Activated CD8-positive, alpha-beta memory T cell treated with anti-CD3 and anti-CD28 coated beads, Interleukin-2, amount 10 ng/mL, durations not matched to agents 7 days and 5 days (primary cell): ENCODE data around the gene OPA3. TPM values are rescaled to one million over a fixed set of nuclear protein-coding genes. Genes with fewer than 3 reads are reported as not detected.
"Not testable (repeated sequence)": the region's sequence is repeated elsewhere in the genome, so short reads cannot be mapped to it uniquely, and the experiment has no call there.

Experiments
- ATAC-seq: fragments of 150-1000 bp; cut with Tn5 transposase; one replicate; pipeline ENCODE4 v1.10.0; 2021; ENCODE audit warnings: moderate library complexity
- CTCF ChIA-PET: fragments of 350-600 bp; sonication (Branson Sonifier 250); formaldehyde crosslinking; loops from one replicate; lab custom pipeline; 2021; ENCODE audit warnings: antibody characterized with exemption; lab: Charles Lee
- DNase-seq: peaks from one replicate; pipeline ENCODE4 v3.0.0-alpha.2; 2020
- H3K27ac Mint-ChIP-seq: one replicate; pipeline ENCODE4 v1.8.0; 2021; ENCODE audit warnings: mild to moderate bottlenecking, mixed read lengths
- H3K27me3 Mint-ChIP-seq: one replicate; pipeline ENCODE4 v1.8.0; 2021; ENCODE audit warnings: mixed read lengths
- H3K36me3 Mint-ChIP-seq: one replicate; pipeline ENCODE4 v1.8.0; 2021; ENCODE audit warnings: mild to moderate bottlenecking, mixed read lengths
- H3K4me1 Mint-ChIP-seq: one replicate; pipeline ENCODE4 v1.8.0; 2021; ENCODE audit warnings: mixed read lengths
- H3K4me3 Mint-ChIP-seq: one replicate; pipeline ENCODE4 v1.8.0; 2021; ENCODE audit warnings: mild to moderate bottlenecking, moderate library complexity, mixed read lengths
- H3K9me3 Mint-ChIP-seq: one replicate; pipeline ENCODE4 v1.8.0; 2022; ENCODE audit warnings: low read depth, mixed read lengths
- total RNA-seq, 2 experiments: library from RNA; stranded (reverse); gene quantifications; one replicate each; pipeline ENCODE4 v1.2.3, GENCODE V29; 2021

OPA3 gene
- total RNA-seq, 2 experiments from 2014 or later = 13.4 to 16.7 TPM

GRCh38 chr19:45523642-45524256, 60.9 kb downstream of the OPA3 start:
- H3K4me1 Mint-ChIP-seq = peaks cover 33% of the 10 kb centered on the region
- CTCF ChIA-PET = interaction anchor here (0.8 to 1.9 kb wide), 5 partner anchors 8 to 84 kb away, joined by 3 to 9 read pairs (median 4); no protein-coding TSS in a partner anchor
- H3K27ac Mint-ChIP-seq = peak overlapping the region; percentile 66
- H3K9me3 Mint-ChIP-seq = no peaks in the 10 kb centered on the region
- H3K27me3 Mint-ChIP-seq = no peaks in the 10 kb centered on the region
- ATAC-seq = peak; percentile 95
- H3K4me3 Mint-ChIP-seq = no peak overlapping the region
- DNase-seq = peak; percentile 81
- H3K36me3 Mint-ChIP-seq = peaks cover 41% of the 10 kb centered on the region

- no peak overlapping the region for H3K27ac Mint-ChIP-seq
- H3K4me1 Mint-ChIP-seq = peaks cover 29% of the 10 kb centered on the region
- CTCF ChIA-PET = interaction anchor here (1.0 to 1.2 kb wide), 3 partner anchors 36 to 92 kb away, joined by 3 to 9 read pairs (median 3); no protein-coding TSS in a partner anchor
- H3K4me3 Mint-ChIP-seq = no peak overlapping the region
- ATAC-seq (no peak), DNase-seq (no peak)
- H3K9me3 Mint-ChIP-seq = no peaks in the 10 kb centered on the region
- H3K36me3 Mint-ChIP-seq = peaks cover 43% of the 10 kb centered on the region
- H3K27me3 Mint-ChIP-seq = no peaks in the 10 kb centered on the region
These were observed 62.3 kb downstream of the OPA3 start for GRCh38 chr19:45522010-45522941.

- H3K9me3 Mint-ChIP-seq = no peaks in the 10 kb centered on the region
- H3K27ac Mint-ChIP-seq = peak overlapping the region; percentile 65
- no peaks in the 10 kb centered on the region for H3K27me3 Mint-ChIP-seq
- peaks cover 51% of the 10 kb centered on the region for H3K4me1 Mint-ChIP-seq
- no peak for DNase-seq
- no peak overlapping the region for H3K4me3 Mint-ChIP-seq
- no peak for ATAC-seq
- CTCF ChIA-PET = interaction anchor here (0.9 to 1.4 kb wide), 2 partner anchors 9 to 40 kb away, joined by 3 read pairs; no protein-coding TSS in a partner anchor
- peaks cover 25% of the 10 kb centered on the region for H3K36me3 Mint-ChIP-seq
These were observed 66.2 kb downstream of the OPA3 start for GRCh38 chr19:45518469-45518826.

- Mint-ChIP-seq H3K36me3 (peaks cover 25% of the 10 kb centered on the region), H3K9me3 (no peaks in the 10 kb centered on the region), H3K27ac (peak overlapping the region; percentile 50), H3K4me1 (peaks cover 52% of the 10 kb centered on the region), H3K4me3 (no peak overlapping the region), H3K27me3 (no peaks in the 10 kb centered on the region)
- ATAC-seq (no peak), DNase-seq (no peak)
- CTCF ChIA-PET = no interaction called here
These were observed 66.7 kb downstream of the OPA3 start for GRCh38 chr19:45517641-45518468.

- no peak for DNase-seq
- Mint-ChIP-seq H3K36me3 (peaks cover 26% of the 10 kb centered on the region), H3K27me3 (no peaks in the 10 kb centered on the region), H3K27ac (peak overlapping the region; percentile 50), H3K9me3 (no peaks in the 10 kb centered on the region), H3K4me1 (peaks cover 52% of the 10 kb centered on the region), H3K4me3 (no peak overlapping the region)
- CTCF ChIA-PET = interaction anchor here (0.6 to 2.9 kb wide), 2 partner anchors 26 to 78 kb away, joined by 3 to 9 read pairs; no protein-coding TSS in a partner anchor
- no peak for ATAC-seq
These were observed 67.4 kb downstream of the OPA3 start for GRCh38 chr19:45517238-45517637.

- Mint-ChIP-seq H3K36me3 (peaks cover 30% of the 10 kb centered on the region), H3K27ac (peak overlapping the region; percentile 90), H3K4me1 (peaks cover 59% of the 10 kb centered on the region), H3K9me3 (no peaks in the 10 kb centered on the region), H3K4me3 (no peak overlapping the region), H3K27me3 (no peaks in the 10 kb centered on the region)
- CTCF ChIA-PET = interaction anchor here (0.5 to 2.9 kb wide), 9 partner anchors 9 to 1315 kb away, joined by 3 to 15 read pairs (median 5); partner anchors contain the start of gene QPCTL
- DNase-seq = no peak
- ATAC-seq = no peak
These were observed 68.7 kb downstream of the OPA3 start for GRCh38 chr19:45515807-45516401.

GRCh38 chr19:45515081-45515624, 69.4 kb downstream of the OPA3 start:
- Mint-ChIP-seq H3K27me3 (no peaks in the 10 kb centered on the region), H3K9me3 (no peaks in the 10 kb centered on the region), H3K4me3 (peak overlapping the region; percentile 39), H3K4me1 (peaks cover 62% of the 10 kb centered on the region), H3K27ac (peak overlapping the region; percentile 90), H3K36me3 (peaks cover 29% of the 10 kb centered on the region)
- ATAC-seq (peak; percentile 57), DNase-seq (peak; percentile 56)
- CTCF ChIA-PET = interaction anchor here (0.5 to 2.9 kb wide), 9 partner anchors 9 to 1315 kb away, joined by 3 to 15 read pairs (median 5); partner anchors contain the start of gene QPCTL

- ATAC-seq (peak; percentile 41), DNase-seq (no peak)
- Mint-ChIP-seq H3K27me3 (no peaks in the 10 kb centered on the region), H3K27ac (peak overlapping the region; percentile 90), H3K4me3 (peak overlapping the region; percentile 54), H3K9me3 (no peaks in the 10 kb centered on the region), H3K4me1 (peaks cover 67% of the 10 kb centered on the region), H3K36me3 (peaks cover 34% of the 10 kb centered on the region)
- CTCF ChIA-PET = interaction anchor here (1.1 to 2.9 kb wide), 6 partner anchors 10 to 128 kb away, joined by 5 to 15 read pairs (median 7); no protein-coding TSS in a partner anchor
These were observed 70.1 kb downstream of the OPA3 start for GRCh38 chr19:45514376-45515051.

- no peak overlapping the region for H3K4me3 Mint-ChIP-seq
- no peaks in the 10 kb centered on the region for H3K9me3 Mint-ChIP-seq
- peaks cover 69% of the 10 kb centered on the region for H3K4me1 Mint-ChIP-seq
- DNase-seq (no peak), ATAC-seq (no peak)
- CTCF ChIA-PET = interaction anchor here (1.1 to 2.2 kb wide), 6 partner anchors 12 to 130 kb away, joined by 3 to 5 read pairs (median 4); no protein-coding TSS in a partner anchor
- H3K27ac Mint-ChIP-seq = peak overlapping the region; percentile 78
- peaks cover 31% of the 10 kb centered on the region for H3K36me3 Mint-ChIP-seq
- H3K27me3 Mint-ChIP-seq = no peaks in the 10 kb centered on the region
These were observed 71.6 kb downstream of the OPA3 start for GRCh38 chr19:45512881-45513483.

- Mint-ChIP-seq H3K36me3 (peaks cover 23% of the 10 kb centered on the region), H3K27me3 (no peaks in the 10 kb centered on the region), H3K4me1 (peaks cover 65% of the 10 kb centered on the region), H3K9me3 (no peaks in the 10 kb centered on the region), H3K4me3 (peak overlapping the region; percentile 23), H3K27ac (peak overlapping the region; percentile 67)
- no peak for ATAC-seq
- no peak for DNase-seq
- CTCF ChIA-PET = interaction anchor here (0.8 to 2.3 kb wide), 5 partner anchors 13 to 131 kb away, joined by 3 to 13 read pairs (median 7); partner anchors contain the start of gene PPM1N
These were observed 73.5 kb downstream of the OPA3 start for GRCh38 chr19:45511074-45511473.

- DNase-seq, H3K27me3 Mint-ChIP-seq, ATAC-seq, H3K9me3 Mint-ChIP-seq: not testable (repeated sequence)
- peaks cover 65% of the 10 kb centered on the region for H3K4me1 Mint-ChIP-seq
- H3K27ac Mint-ChIP-seq = peak overlapping the region; percentile 94
- peak overlapping the region; percentile 99 for H3K4me3 Mint-ChIP-seq
- peaks cover 23% of the 10 kb centered on the region for H3K36me3 Mint-ChIP-seq
- CTCF ChIA-PET = interaction anchor here (0.8 to 2.3 kb wide), 7 partner anchors 9 to 132 kb away, joined by 3 to 13 read pairs (median 5); partner anchors contain the start of gene PPM1N
These were observed 74.2 kb downstream of the OPA3 start for GRCh38 chr19:45510352-45510751.
